ENCODE data around the gene PIEZO1.
"Not testable (repeated sequence)": the region's sequence is repeated elsewhere in the genome, so short reads cannot be mapped to it uniquely, and the experiment has no call there.

The PIEZO1 gene

GRCh38 chr16:88685156-88686061 lies 99.6 kb downstream of the PIEZO1 start:
- DNase-seq = peak; percentile 59

GRCh38 chr16:88684569-88685155 lies 100.4 kb downstream of the PIEZO1 start:
- no peak for DNase-seq

DNA sequence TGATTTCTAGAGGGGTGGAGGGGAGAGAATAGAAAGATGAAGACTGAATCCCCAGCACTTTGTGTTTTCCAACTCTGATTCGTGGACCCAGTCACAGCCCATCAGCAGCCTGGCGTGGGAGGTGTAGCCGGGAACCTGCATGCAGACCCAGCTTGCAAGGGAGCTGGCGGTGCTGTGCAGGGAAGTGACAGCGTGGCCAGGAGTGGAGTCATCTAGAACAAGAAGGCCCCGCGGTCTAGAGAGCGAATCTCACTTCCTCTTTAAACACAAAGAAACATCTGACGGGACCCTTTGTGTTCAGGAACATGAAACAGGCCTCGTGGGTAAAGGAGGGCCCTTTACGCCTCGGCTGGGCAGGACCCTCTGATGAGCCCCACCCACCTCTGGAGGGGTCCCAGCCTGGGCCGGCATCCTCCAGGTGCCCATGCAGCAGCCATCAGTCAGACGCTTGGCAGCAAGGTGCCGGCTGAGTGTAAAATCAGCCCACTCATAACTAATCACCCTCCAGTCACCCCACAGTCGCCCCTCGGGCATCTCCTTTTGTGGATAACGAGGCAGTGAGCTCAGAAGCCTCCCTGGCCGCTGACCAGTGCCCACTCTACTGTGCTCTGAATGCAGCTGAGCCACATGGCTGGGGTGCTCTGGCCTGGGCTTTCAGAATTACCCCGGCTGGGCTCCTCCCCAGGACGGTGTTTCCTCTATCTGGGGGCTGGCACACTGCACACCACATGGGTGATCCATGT lies 103.1 kb downstream of the PIEZO1 start:
- DNase-seq = no peak

DNA sequence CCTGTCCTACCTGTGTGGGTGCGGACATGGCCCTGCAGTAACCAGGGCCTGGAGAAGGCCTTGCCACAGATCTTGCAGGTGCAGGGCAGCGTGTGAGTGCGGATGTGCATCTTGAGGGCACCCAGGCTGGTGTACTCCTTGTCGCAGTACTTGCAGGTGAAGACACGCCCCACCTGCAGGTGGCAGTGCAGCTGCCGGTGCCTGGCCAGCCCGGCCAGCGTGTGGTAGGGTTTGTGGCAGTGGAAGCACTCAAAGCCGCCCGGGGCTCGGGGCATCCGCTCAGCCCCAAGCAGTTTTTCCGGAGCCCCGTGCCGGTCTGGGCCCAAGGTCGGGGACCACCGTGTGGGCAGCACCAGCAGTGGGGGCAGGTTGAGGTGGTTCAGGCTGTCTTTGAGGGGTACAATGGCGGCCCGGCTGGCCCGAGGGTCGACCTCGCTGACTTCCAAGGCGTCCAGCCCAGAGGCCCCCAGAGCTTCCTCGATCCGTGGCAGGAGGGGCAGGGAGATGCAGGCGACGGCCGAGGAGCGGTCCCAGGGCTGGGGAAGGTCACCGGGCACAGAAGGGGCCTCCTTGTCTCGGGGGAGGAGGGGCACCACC lies 103.8 kb downstream of the PIEZO1 start:
- no peak for DNase-seq

GRCh38 chr16:88680554-88681083 lies 104.4 kb downstream of the PIEZO1 start:
- DNase-seq = no peak

DNA sequence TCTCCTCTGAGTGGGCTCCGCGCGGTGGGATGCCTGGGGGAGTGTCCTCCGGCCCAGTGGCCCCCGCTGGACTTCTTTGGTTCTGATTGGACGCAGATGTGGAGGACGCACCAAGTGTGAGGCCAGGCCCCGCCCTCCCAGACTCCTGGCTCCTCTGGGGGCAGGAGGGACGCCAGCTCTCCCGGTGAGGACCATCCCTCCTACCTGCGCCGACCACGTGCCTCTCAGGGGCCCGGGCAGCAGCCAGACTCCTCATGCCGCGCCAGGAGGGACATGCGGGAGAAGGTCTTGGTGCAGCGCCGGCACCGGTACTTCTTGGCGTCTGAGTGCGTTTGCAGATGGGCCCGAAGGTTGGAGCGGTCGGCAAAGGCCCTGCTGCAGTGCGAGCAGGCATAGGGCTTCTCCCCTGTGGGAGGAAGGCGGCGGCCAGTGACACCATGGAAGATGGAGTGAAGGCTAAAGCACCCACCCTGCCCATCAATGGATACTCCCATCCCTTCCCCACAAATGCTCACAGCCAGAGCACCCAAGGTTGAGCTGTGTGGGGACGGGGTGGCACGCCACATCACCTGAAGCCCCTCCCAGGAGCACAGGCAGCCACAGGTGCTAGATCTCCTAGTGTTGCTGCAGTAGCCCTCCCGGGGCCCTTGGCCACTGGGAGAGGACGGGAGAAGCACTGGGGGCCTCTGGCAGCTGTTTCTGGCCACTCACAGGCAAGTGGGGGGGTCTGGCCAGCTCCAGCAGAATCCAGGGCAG lies 106.6 kb downstream of the PIEZO1 start:
- no peak for DNase-seq

- no peak for DNase-seq
These were observed 107.3 kb downstream of the PIEZO1 start for GRCh38 chr16:88677721-88678120.

GRCh38 chr16:88676502-88677242 lies 108.3 kb downstream of the PIEZO1 start:
- no peak for DNase-seq

DNA sequence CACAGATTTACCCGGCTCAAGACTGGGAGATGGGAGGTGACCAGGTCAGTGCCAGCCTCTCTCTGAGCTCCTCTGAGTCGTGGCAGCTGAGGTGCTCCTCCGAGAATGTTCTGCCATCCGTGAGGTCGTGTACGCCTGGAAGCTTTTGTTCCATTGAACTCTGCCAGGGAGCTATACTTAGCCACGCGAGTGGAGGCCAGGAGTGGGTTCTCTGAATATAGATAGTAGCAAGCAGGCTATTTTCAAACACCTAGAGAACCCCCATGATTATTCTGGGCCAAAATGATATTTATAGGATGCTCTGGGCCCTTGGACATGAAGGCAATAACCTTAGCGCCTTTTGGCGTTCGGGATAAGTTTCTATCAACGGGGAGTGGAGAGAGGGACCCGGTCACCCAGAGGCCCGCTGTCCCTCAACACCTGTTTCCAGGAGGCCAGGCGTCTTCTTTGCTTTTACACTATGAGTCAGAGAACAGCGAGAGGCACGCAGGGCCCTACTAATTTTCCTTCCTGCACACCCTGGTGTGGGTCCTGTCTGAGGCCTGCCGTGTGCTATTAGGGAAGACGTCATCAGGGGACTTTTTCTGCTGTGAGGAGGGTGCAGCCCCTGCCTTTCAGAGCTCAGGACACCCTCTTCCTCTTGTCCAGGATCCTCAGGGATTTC lies 111.2 kb downstream of the PIEZO1 start:
- no peak for DNase-seq

- no peak for DNase-seq
These were observed 112.2 kb downstream of the PIEZO1 start for GRCh38 chr16:88672776-88673175.

- DNase-seq = no peak
These were observed 113.2 kb downstream of the PIEZO1 start for GRCh38 chr16:88671806-88672205.

- no peak for DNase-seq
These were observed 115.0 kb downstream of the PIEZO1 start for GRCh38 chr16:88669980-88670379.

DNA sequence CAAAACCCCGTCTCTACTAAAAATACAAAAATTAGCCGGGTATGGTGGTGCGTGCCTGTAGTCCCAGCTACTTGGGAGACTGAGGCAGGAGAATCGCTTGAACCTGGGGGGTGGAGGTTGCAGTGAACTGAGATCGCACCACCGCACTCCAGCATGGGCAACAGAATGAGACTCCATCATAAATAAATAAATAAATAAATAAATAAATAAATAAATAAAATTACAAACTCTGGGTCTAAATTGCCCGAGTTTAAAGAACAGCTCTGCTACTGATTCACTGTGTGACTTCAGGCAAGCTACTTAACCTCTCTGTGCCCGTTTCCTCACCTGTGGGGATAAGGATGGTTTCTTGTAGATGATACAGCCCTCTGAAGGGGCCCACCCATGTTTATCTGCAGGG lies 115.5 kb downstream of the PIEZO1 start:
- not testable (repeated sequence) for DNase-seq

DNA sequence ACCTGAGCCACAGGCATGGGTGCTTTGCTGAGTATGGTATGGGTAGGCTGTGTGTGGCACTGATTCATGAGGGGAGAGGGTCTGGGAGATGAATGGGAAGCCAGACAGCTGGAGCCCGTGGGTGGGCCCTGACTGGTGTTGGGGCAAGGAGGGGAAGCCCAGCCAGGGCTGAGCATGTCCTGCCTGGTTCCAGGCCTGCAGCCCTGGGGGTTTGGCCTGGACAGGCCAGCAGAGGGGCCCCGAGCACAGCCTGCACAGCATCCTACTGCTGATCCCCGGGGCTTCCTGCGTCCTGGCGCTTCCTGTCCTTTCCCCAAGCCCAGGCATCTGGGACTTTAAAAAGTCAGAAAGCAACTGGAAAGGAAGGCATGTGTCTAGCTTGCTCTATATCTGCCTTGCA lies 117.6 kb downstream of the PIEZO1 start:
- DNase-seq = no peak

- no peak for DNase-seq
These were observed 119.5 kb downstream of the PIEZO1 start for GRCh38 chr16:88665570-88665969.

All from EL (cell line).